Cardiac muscle cell (in vitro differentiated cells and primary cell): Measurements from ENCODE around the gene GAB2. TPM values are rescaled to one million over a fixed set of nuclear protein-coding genes. Genes with fewer than 3 reads are reported as not detected.

ENCODE experiments used
- DNase-seq, 2 donors: peaks; one replicate each; pipeline versions ENCODE4 v3.0.0 to v3.0.0-alpha.2; 2010 to 2017; ENCODE audit warnings: low read depth in 1 of 2, low spot score in 1 of 2
- H3K27ac ChIP-seq: fragments of 200-600 bp; sonication (generic); 2 replicates; pipeline ENCODE4 v1.5.1; 2016
- H3K27me3 ChIP-seq: fragments of 200-600 bp; sonication (generic); 2 replicates; pipeline ENCODE4 v1.6.0; 2016; ENCODE audit warnings: control low read depth
- H3K36me3 ChIP-seq: fragments of 200-600 bp; sonication (generic); 2 replicates; pipeline ENCODE4 v1.5.1; 2016; ENCODE audit warnings: control low read depth
- H3K4me1 ChIP-seq: fragments of 200-600 bp; sonication (generic); 2 replicates; pipeline ENCODE4 v1.8.1; 2017; ENCODE audit warnings: low read depth, mild to moderate bottlenecking, mixed run types
- H3K4me3 ChIP-seq: fragments of 200-600 bp; sonication (generic); 2 replicates; pipeline ENCODE4 v1.5.1; 2016; ENCODE audit warnings: mild to moderate bottlenecking
- H3K9me3 ChIP-seq: fragments of 200-600 bp; sonication (generic); 2 replicates; pipeline ENCODE4 v1.5.1; 2017; ENCODE audit warnings: low read depth, mild to moderate bottlenecking, control low read depth
- CTCF ChIP-seq: IDR thresholded peaks from 2 replicates; pipeline ENCODE4 v1.5.1; 2012; ENCODE audit warnings: low read depth, mild to moderate bottlenecking, low read length
- polyA plus RNA-seq: library from polyadenylated mRNA; unstranded; fragments of >200 nt; fragmentation: Nextera tagmentation; extraction: Ambion mirVana; gene quantifications from 2 replicates; pipeline ENCODE4 v1.2.1, GENCODE V29; 2016
- total RNA-seq: library from RNA; depleted of rRNA; stranded (reverse); fragments of >200 nt; gene quantifications from 2 replicates; pipeline ENCODE4 v1.2.3, GENCODE V29; 2016

Gene GAB2
- total and polyA plus RNA-seq, 2 experiments from 2014 or later: 5.3 to 18.0 TPM

- no peak overlapping the region for H3K4me3 ChIP-seq
- no peaks in the 10 kb centered on the region for H3K27me3 ChIP-seq
- no peak overlapping the region for H3K27ac ChIP-seq
- no peak for TF ChIP-seq CTCF
- no peak for DNase-seq
- H3K9me3 ChIP-seq: no peaks in the 10 kb centered on the region
- H3K4me1 ChIP-seq: peaks cover 8% of the 10 kb centered on the region
- H3K36me3 ChIP-seq: no peaks in the 10 kb centered on the region
Observed at GRCh38 chr11:78349624-78350023, 68.0 kb downstream of the GAB2 start.

DNA sequence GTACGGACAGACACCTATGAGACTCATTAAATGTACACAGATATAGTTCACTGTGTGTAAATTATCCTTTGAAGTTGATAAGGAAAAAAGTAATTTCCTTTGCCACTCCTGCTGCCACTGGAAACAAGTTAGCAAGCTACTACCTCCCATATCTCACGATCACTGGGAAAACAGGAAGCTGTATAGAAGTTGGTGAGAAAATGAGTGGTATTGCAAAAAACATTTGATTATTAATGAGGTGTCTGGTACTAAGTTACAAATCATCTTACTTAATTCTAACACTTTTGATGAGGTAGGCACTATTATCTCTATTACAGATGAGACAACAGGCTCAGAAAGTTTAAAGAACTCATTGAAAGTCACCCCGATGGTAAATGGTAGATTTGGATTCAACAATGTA lies 68.5 kb downstream of the GAB2 start:
- TF ChIP-seq CTCF: no peak
- H3K9me3 ChIP-seq: no peaks in the 10 kb centered on the region
- DNase-seq: no peak
- H3K36me3 ChIP-seq: no peaks in the 10 kb centered on the region
- H3K27ac ChIP-seq: no peak overlapping the region
- H3K4me1 ChIP-seq: peaks cover 6% of the 10 kb centered on the region
- H3K4me3 ChIP-seq: no peak overlapping the region
- no peaks in the 10 kb centered on the region for H3K27me3 ChIP-seq

GRCh38 chr11:78347956-78348355 lies 69.7 kb downstream of the GAB2 start:
- H3K27ac ChIP-seq: no peak overlapping the region
- TF ChIP-seq CTCF: no peak
- H3K4me1 ChIP-seq: peaks cover 6% of the 10 kb centered on the region
- H3K36me3 ChIP-seq: no peaks in the 10 kb centered on the region
- no peak for DNase-seq
- H3K9me3 ChIP-seq: no peaks in the 10 kb centered on the region
- no peak overlapping the region for H3K4me3 ChIP-seq
- no peaks in the 10 kb centered on the region for H3K27me3 ChIP-seq

GRCh38 chr11:78346799-78347198 lies 70.8 kb downstream of the GAB2 start:
- Histone ChIP-seq H3K27ac (no peak overlapping the region), H3K36me3 (no peaks in the 10 kb centered on the region), H3K9me3 (no peaks in the 10 kb centered on the region), H3K27me3 (no peaks in the 10 kb centered on the region), H3K4me3 (no peak overlapping the region), H3K4me1 (peaks cover 6% of the 10 kb centered on the region)
- no peak for TF ChIP-seq CTCF
- DNase-seq: no peak

DNA sequence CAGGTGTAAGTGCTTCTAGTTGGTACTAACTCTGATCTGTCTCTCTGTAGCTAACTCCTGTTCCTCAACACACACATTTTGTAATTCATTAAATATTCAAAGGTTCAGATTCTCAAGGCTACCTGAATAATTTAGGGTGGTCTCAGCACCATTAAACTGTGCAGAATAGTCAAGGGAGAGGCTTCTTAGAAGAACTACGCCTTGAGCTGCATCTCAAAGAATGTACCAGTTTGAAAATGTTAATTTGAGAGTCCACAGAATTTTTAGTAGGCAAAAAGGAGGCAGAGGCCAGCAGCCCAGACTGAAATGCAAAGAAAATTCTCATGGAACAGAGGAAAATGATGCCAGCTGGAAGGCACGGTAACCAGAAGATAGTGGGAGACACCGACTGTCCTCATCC lies 72.2 kb downstream of the GAB2 start:
- no peak for TF ChIP-seq CTCF
- Histone ChIP-seq H3K9me3 (no peaks in the 10 kb centered on the region), H3K36me3 (no peaks in the 10 kb centered on the region), H3K27ac (no peak overlapping the region), H3K4me3 (no peak overlapping the region), H3K27me3 (no peaks in the 10 kb centered on the region), H3K4me1 (no peaks in the 10 kb centered on the region)
- no peak for DNase-seq

DNA sequence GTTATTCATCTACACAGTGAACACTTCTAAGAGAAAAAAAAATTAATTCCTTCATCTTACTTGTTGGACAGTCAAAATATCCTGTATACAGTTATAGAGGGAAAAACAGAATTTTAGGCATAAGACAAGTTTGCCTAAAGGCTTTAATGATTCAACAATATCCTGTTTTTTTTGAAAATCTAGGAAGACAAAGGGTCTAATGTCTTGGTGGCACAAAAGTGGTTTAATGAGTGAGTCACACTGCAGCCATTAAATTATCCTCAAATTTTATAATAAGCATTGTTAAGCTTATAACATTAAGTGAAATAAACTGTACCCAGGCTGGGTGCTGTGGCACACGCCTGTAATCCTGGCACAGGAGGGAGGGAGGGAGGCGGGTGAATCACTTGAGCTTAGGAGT lies 72.9 kb downstream of the GAB2 start:
- TF ChIP-seq CTCF: no peak
- Histone ChIP-seq H3K27me3 (no peaks in the 10 kb centered on the region), H3K9me3 (no peaks in the 10 kb centered on the region), H3K27ac (no peak overlapping the region), H3K4me1 (no peaks in the 10 kb centered on the region), H3K36me3 (no peaks in the 10 kb centered on the region), H3K4me3 (no peak overlapping the region)
- no peak for DNase-seq
